VCaP (cell line): Measurements from ENCODE around the gene GRAMD2A.

Experiments
- H3K27ac ChIP-seq: fragments of 450-650 bp; 2 replicates; pipeline ENCODE4 v1.5.1; 2017
- CTCF ChIP-seq: fragments of 450-650 bp; conservative IDR thresholded peaks from 2 replicates; pipeline ENCODE4 v1.5.1; 2017; ENCODE audit warnings: mild to moderate bottlenecking, moderate library complexity

GRAMD2A gene

GRCh38 chr15:72236381-72237003 is 38.9 kb upstream of the GRAMD2A start:
- TF ChIP-seq CTCF, result no peak
- no peak overlapping the region for H3K27ac ChIP-seq

- H3K27ac ChIP-seq, result no peak overlapping the region
- no peak for TF ChIP-seq CTCF
Measured at GRCh38 chr15:72235298-72235697, 37.7 kb upstream of the GRAMD2A start.

GRCh38 chr15:72233769-72234168 is 36.2 kb upstream of the GRAMD2A start:
- H3K27ac ChIP-seq, result peak overlapping the region; percentile 98
- no peak for TF ChIP-seq CTCF

GRCh38 chr15:72231833-72232478 is 34.4 kb upstream of the GRAMD2A start:
- H3K27ac ChIP-seq, result peak overlapping the region; percentile 98
- no peak for TF ChIP-seq CTCF

- no peak for TF ChIP-seq CTCF
- H3K27ac ChIP-seq, result peak within 1 kb of the TSS; percentile 98
Measured at GRCh38 chr15:72231066-72231832, 33.7 kb upstream of the GRAMD2A start, which contains the start of gene PKM. PKM (minus strand) TSS chr15:72231190; CDS start chr15:72219097, 12,093 bp downstream.

- TF ChIP-seq CTCF, result peak; percentile 17; the same call in 1 of the 2 replicates
- peak overlapping the region; percentile 98 for H3K27ac ChIP-seq
Measured at GRCh38 chr15:72230197-72231065, 32.8 kb upstream of the GRAMD2A start.

- peak overlapping the region; percentile 98 for H3K27ac ChIP-seq
Measured at GRCh38 chr15:72229947-72230196, 32.3 kb upstream of the GRAMD2A start.

More at GRCh38 chr15:72229947-72230196, 32.3 kb upstream of the GRAMD2A start:
- no peak for TF ChIP-seq CTCF
